Cardiac fibroblast (primary cell): ENCODE results near the gene CAVIN1.
"Not testable (repeated sequence)": the region's sequence is repeated elsewhere in the genome, so short reads cannot be mapped to it uniquely, and the experiment has no call there.

Experiments
- DNase-seq, 2 donors: peaks; one replicate each; pipeline versions ENCODE4 v3.0.0 to v3.0.0-alpha.2; 2010; ENCODE audit warnings: low read depth in 2 of 2
- H3K4me3 ChIP-seq, 2 donors: replicated peaks in 1 of 2; 1 replicate in 1 of 2; 2 replicates in 1 of 2; pipeline ENCODE4 v1.5.1; 2011; ENCODE audit warnings: low read depth in 2 of 2, low read length in 2 of 2, mild to moderate bottlenecking in 2 of 2, moderate library complexity in 1 of 2
- TF ChIP-seq, protein P1 (sequence below): IDR thresholded peaks from one replicate; pipeline ENCODE4 v1.5.1; 2011; ENCODE audit warnings: low read depth, mild to moderate bottlenecking, low read length, inconsistent platforms

Gene CAVIN1

DNA sequence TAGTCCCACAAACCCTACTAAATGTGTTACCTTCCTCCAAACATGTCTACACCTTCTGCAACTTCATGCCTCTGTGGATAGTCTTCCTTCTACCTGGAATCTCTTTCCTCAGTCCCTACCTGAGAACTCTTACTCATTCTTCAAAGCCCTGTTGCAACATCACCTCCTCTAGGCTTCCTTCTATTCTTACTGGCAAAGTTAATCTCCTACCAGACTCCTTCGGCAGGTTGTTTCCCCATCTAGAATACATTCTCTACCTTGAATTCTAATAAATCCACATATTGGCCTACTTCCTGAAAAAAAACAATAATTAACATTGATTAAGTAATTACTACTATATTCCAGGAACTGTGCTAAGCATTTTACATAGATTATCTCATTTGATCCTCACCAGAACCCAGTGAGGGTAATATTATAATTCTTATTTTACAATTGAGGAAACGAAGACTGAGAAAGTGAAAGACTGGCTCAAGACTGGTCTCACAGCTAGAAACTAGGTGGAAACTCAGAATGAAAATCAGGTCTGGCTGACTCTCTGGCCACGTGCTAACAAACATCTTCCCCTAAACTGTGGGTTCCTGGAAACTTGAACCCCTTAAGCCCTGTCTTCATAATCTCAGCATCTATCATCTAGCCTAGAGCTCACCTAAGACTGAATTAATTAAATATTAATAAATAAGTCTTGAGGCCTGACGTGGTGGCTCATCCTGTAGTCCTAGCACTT lies 30.2 kb downstream of the CAVIN1 start:
- no peak for DNase-seq
- H3K4me3 ChIP-seq, result no peak overlapping the region
- TF ChIP-seq, protein P1, sequence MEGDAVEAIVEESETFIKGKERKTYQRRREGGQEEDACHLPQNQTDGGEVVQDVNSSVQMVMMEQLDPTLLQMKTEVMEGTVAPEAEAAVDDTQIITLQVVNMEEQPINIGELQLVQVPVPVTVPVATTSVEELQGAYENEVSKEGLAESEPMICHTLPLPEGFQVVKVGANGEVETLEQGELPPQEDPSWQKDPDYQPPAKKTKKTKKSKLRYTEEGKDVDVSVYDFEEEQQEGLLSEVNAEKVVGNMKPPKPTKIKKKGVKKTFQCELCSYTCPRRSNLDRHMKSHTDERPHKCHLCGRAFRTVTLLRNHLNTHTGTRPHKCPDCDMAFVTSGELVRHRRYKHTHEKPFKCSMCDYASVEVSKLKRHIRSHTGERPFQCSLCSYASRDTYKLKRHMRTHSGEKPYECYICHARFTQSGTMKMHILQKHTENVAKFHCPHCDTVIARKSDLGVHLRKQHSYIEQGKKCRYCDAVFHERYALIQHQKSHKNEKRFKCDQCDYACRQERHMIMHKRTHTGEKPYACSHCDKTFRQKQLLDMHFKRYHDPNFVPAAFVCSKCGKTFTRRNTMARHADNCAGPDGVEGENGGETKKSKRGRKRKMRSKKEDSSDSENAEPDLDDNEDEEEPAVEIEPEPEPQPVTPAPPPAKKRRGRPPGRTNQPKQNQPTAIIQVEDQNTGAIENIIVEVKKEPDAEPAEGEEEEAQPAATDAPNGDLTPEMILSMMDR, result no peak

DNA sequence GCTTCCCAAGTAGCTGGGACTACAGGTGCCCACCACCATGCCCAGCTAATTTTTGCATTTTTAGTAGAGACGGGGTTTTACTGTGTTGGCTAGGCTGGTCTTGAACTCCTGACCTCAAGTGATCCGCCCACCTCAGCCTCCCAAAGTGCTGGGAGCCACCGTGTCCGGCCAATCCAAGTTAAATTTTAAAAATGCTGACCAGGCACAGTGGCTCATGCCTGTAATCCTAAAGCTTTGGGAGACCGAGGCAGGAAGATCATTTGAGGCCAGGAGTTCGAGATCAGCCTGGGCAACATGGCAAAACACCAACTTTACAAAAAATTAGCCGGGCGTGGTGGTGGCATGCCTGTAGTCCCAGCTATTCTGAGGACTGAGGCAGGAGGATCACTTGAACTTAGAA lies 31.6 kb downstream of the CAVIN1 start:
- DNase-seq, result not testable (repeated sequence)

DNA sequence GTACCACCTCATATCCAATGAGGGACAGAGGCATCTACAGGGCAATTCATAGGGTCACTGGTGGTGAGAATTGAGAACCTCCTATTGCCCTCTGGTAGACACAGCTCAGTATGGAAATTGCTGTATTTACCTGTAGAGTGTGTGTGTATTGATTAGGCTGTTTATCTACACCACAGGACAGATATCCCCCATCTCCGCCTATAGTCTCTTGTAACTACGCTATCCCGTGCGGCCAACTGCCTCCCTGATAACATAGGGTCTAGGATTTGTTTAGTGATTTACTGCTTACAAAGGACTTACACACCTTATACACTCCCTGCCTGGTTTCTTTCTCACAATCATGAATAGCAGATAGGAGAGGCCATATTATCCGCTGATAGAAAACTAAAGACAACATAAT lies 33.2 kb downstream of the CAVIN1 start:
- no peak overlapping the region for H3K4me3 ChIP-seq
- no peak for DNase-seq
- TF ChIP-seq, protein P1, result no peak

More for the DNA sequence above, 31.6 kb downstream of the CAVIN1 start:
- not testable (repeated sequence) for H3K4me3 ChIP-seq

DNA sequence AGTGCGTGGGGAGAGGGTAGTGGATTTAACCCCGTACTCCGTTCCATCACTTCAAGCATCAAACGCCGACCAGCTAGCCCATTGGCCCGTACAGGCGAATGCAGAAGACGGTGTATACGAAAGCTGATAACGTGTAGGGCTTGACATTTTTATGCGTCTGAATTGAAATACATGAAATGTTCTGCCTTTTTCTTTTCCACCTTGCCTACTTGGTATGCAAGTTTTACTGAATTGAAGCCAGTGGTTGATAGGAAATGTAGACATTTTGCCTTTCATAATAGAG lies 34.0 kb downstream of the CAVIN1 start:
- TF ChIP-seq, protein P1, result no peak
- no peak for DNase-seq
- peak overlapping the region in 1 of 2 donors; percentile 46 for H3K4me3 ChIP-seq

DNA sequence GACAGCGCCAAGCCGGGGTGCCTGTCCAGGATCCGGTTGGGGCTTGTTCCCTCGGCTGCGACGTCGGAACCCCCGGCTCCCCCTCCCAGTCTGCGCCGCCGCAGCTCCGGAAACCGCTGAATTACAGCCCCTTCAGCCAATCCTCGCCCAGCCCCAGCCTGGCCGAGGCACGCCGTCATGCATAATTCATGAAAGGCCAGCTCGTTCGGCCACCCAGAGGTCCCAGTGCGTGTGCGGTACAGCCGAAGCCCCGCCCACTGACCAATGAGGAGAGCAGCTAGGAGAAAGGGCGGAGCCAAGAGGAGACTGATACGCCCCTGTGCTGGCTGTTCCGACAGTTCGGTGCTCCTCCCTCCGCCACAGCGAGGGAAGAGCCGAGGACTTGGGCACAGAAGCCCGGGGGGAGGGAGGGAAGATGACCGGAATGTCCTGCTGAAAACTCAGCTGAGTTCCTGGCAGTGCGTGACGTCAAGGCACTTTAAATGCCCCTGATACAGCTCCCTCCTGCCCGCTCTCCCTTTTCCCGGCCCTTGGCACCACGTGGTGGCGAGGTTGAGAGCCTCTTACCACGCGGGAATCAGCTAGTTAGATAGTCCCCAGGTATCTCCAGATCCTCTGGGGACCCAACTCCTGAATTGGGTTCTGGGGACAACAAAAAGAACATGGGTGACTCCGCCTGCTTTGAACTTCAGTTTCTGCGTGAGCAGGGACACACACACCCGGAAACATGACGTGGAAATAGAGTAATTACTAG lies 34.5 kb downstream of the CAVIN1 start, which contains the start of gene STAT3:
TSS of gene STAT3 (minus strand) at position 62 of the 754 bp plus-strand sequence. CDS start 39,926 bp downstream, outside the sequence.
- TF ChIP-seq, protein P1, result no peak
- peak; percentile 100 for DNase-seq
- peak within 1 kb of the TSS; percentile 96 to 99 for H3K4me3 ChIP-seq

DNA sequence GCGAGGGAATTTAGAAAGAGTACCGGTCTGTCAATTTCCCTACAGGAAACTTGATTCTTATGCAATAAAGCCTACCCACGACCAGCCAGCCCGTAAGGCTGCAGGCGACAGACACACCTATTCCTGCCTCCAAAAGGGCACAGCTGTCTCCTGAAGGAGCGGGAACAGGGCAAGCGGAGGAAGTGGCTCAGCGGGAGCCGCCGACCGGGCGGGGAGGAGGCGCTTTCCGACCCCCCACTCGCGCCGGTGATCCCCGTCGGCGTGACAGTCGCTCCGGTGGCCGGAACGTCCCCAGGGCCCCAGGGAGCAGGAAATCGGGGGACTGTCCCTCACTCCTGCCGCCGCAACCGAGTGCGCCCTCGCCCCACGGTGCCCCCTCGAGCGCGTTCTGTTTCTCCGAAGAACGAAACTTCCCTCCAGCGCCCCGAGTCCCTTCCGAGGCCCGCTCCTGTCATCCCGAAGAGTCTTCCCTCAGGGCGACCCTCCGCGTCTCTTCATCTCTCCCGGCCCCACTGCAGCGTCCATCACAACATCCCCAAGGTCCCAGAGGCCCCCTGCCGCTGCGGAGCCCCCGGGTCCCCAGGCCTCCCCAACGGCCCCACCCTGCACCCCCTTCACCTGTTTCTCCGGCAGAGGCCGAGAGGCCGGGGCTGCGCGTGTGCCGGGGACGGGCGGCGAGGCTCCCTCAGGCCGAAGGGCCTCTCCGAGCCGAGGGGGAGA lies 35.2 kb downstream of the CAVIN1 start:
- TF ChIP-seq, protein P1, result no peak

More for the DNA sequence above, 35.2 kb downstream of the CAVIN1 start:
- peak; percentile 41 to 46 for DNase-seq
- H3K4me3 ChIP-seq, result peak overlapping the region; percentile 96 to 99
